GM18951 (cell line): ENCODE measurements around the gene SEMA3E.
"Not testable (repeated sequence)": the region's sequence is repeated elsewhere in the genome, so short reads cannot be mapped to it uniquely, and the experiment has no call there.

Experiments used
- POLR2A ChIP-seq: IDR thresholded peaks from 4 replicates; pipeline ENCODE4 v1.6.1; 2011; ENCODE audit warnings: mild to moderate bottlenecking; ENCODE audit not compliant: insufficient read length, insufficient read depth; ENCODE audit errors: extremely low read depth
- in situ Hi-C: fragments of 300-500 bp; cut with MboI; formaldehyde crosslinking; loops from one replicate; pipeline ENCODE4 v1.12.0; 2022; ENCODE audit warnings: low sequenced_read_pairs, mixed read lengths, inconsistent platforms; ENCODE audit not compliant: unreplicated experiment

Gene SEMA3E

GRCh38 chr7:83484826-83485225 is 164.1 kb downstream of the SEMA3E start:
- in situ Hi-C loops: no loop called here
- TF ChIP-seq POLR2A: no peak

- TF ChIP-seq POLR2A: no peak
- in situ Hi-C loops: no loop called here
Measured at GRCh38 chr7:83484266-83484665, 164.7 kb downstream of the SEMA3E start.

- TF ChIP-seq POLR2A: no peak
- in situ Hi-C loops: no loop called here
Measured at GRCh38 chr7:83478616-83479015, 170.3 kb downstream of the SEMA3E start.

GRCh38 chr7:83476511-83477050 is 172.4 kb downstream of the SEMA3E start:
- in situ Hi-C loops: no loop called here
- TF ChIP-seq POLR2A: no peak

- in situ Hi-C loops: no loop called here
- TF ChIP-seq POLR2A: no peak
Measured at GRCh38 chr7:83475420-83475819, 173.5 kb downstream of the SEMA3E start.

GRCh38 chr7:83472376-83472775 is 176.6 kb downstream of the SEMA3E start:
- in situ Hi-C loops: no loop called here
- TF ChIP-seq POLR2A: no peak

- TF ChIP-seq POLR2A: no peak
- in situ Hi-C loops: no loop called here
Measured at GRCh38 chr7:83469491-83469890, 179.4 kb downstream of the SEMA3E start.

- no peak for TF ChIP-seq POLR2A
- in situ Hi-C loops: no loop called here
Measured at GRCh38 chr7:83469076-83469475, 179.9 kb downstream of the SEMA3E start.

- no peak for TF ChIP-seq POLR2A
- in situ Hi-C loops: no loop called here
Measured at GRCh38 chr7:83468251-83468739, 180.6 kb downstream of the SEMA3E start.

- in situ Hi-C loops: no loop called here
- no peak for TF ChIP-seq POLR2A
Measured at GRCh38 chr7:83467493-83467892, 181.4 kb downstream of the SEMA3E start.

- in situ Hi-C loops: no loop called here
- no peak for TF ChIP-seq POLR2A
Measured at GRCh38 chr7:83466956-83467355, 182.0 kb downstream of the SEMA3E start.

- in situ Hi-C loops: no loop called here
Measured at GRCh38 chr7:83466187-83466923, 182.6 kb downstream of the SEMA3E start.

GRCh38 chr7:83465643-83466042 is 183.3 kb downstream of the SEMA3E start:
- in situ Hi-C loops: no loop called here
- TF ChIP-seq POLR2A: no peak

More at GRCh38 chr7:83466187-83466923, 182.6 kb downstream of the SEMA3E start:
- TF ChIP-seq POLR2A: no peak

- in situ Hi-C loops: not testable (repeated sequence)
Measured at GRCh38 chr7:83461820-83462219, 187.1 kb downstream of the SEMA3E start.

- in situ Hi-C loops: not testable (repeated sequence)
Measured at GRCh38 chr7:83459930-83460653, 188.8 kb downstream of the SEMA3E start.

GRCh38 chr7:83459101-83459929 is 189.6 kb downstream of the SEMA3E start:
- in situ Hi-C loops: not testable (repeated sequence)
